CD8-positive, alpha-beta memory T cell (primary cell): ENCODE results near the gene TSPEAR. TPM values are rescaled to one million over a fixed set of nuclear protein-coding genes. Genes with fewer than 3 reads are reported as not detected.
"Not testable (repeated sequence)": the region's sequence is repeated elsewhere in the genome, so short reads cannot be mapped to it uniquely, and the experiment has no call there.

ENCODE experiments used
- CTCF ChIA-PET: fragments of 350-600 bp; sonication (Branson Sonifier 250); formaldehyde crosslinking; loops from one replicate; lab custom pipeline; 2021; ENCODE audit warnings: antibody characterized with exemption; lab: Charles Lee
- POLR2A ChIA-PET: fragments of 350-600 bp; sonication (Branson Sonifier 250); formaldehyde crosslinking; loops from one replicate; lab custom pipeline; 2021; ENCODE audit warnings: antibody characterized with exemption; lab: Charles Lee
- DNase-seq, 5 donors: peaks; one replicate each; pipeline versions ENCODE4 v3.0.0 to v3.0.0-alpha.2; 2020 to 2022; ENCODE audit warnings: mixed read lengths in 1 of 5
- H3K27ac ChIP-seq: one replicate; pipeline ENCODE4 v1.7.0; 2013; ENCODE audit warnings: low read depth, mild to moderate bottlenecking, low read length, moderate library complexity
- H3K27me3 ChIP-seq: 2 replicates; pipeline ENCODE4 v1.7.0; 2013; ENCODE audit warnings: low read length, mild to moderate bottlenecking; ENCODE audit not compliant: insufficient read depth, poor library complexity, severe bottlenecking
- H3K36me3 ChIP-seq: 2 replicates; pipeline ENCODE4 v1.7.0; 2013; ENCODE audit warnings: mild to moderate bottlenecking, low read length, moderate library complexity; ENCODE audit not compliant: insufficient read depth
- H3K4me1 ChIP-seq: 2 replicates; pipeline ENCODE4 v1.7.0; 2013; ENCODE audit warnings: mild to moderate bottlenecking, low read length, moderate library complexity; ENCODE audit not compliant: insufficient read depth
- H3K4me3 ChIP-seq: 2 replicates; pipeline ENCODE4 v1.7.0; 2013; ENCODE audit warnings: mild to moderate bottlenecking, low read length
- H3K9me3 ChIP-seq: 2 replicates; pipeline ENCODE4 v1.7.0; 2013; ENCODE audit warnings: mild to moderate bottlenecking, low read length
- H3K27ac Mint-ChIP-seq, 8 donors: one replicate each; pipeline ENCODE4 v1.8.0; 2020 to 2021; ENCODE audit warnings: mixed read lengths in 8 of 8, mild to moderate bottlenecking in 6 of 8, inconsistent platforms in 3 of 8, moderate library complexity in 3 of 8
- H3K27me3 Mint-ChIP-seq, 2 donors: one replicate each; pipeline ENCODE4 v1.8.0; 2020 to 2021; ENCODE audit warnings: mixed read lengths in 2 of 2, mild to moderate bottlenecking in 1 of 2, moderate library complexity in 1 of 2
- H3K36me3 Mint-ChIP-seq, 3 donors: one replicate each; pipeline ENCODE4 v1.8.0; 2020 to 2021; ENCODE audit warnings: mixed read lengths in 3 of 3, inconsistent platforms in 1 of 3, mild to moderate bottlenecking in 1 of 3
- H3K4me1 Mint-ChIP-seq, 3 donors: one replicate each; pipeline ENCODE4 v1.8.0; 2020 to 2021; ENCODE audit warnings: mixed read lengths in 3 of 3, inconsistent platforms in 1 of 3, mild to moderate bottlenecking in 1 of 3
- H3K4me3 Mint-ChIP-seq, 7 donors: one replicate each; pipeline ENCODE4 v1.8.0; 2020 to 2021; ENCODE audit warnings: mixed read lengths in 7 of 7, mild to moderate bottlenecking in 6 of 7, moderate library complexity in 4 of 7, inconsistent platforms in 2 of 7
- H3K9me3 Mint-ChIP-seq, 5 donors: one replicate each; pipeline ENCODE4 v1.8.0; 2020 to 2022; ENCODE audit warnings: mixed read lengths in 5 of 5, mild to moderate bottlenecking in 3 of 5, moderate library complexity in 2 of 5, inconsistent platforms in 1 of 5
- polyA plus RNA-seq: library from polyadenylated mRNA; unstranded; fragments of 300-500 nt; fragmentation: Illumina TruSeq; gene quantifications from one replicate; pipeline ENCODE4 v1.2.3, GENCODE V29; 2021
- total RNA-seq, 2 experiments: library from RNA; stranded (reverse); gene quantifications; one replicate each; pipeline ENCODE4 v1.2.3, GENCODE V29; 2021

The TSPEAR gene
- total and polyA plus RNA-seq, 3 experiments from 2014 or later: 0.05 TPM; not detected in 2

- H3K27ac ChIP-seq: no peak overlapping the region
- CTCF ChIA-PET: no interaction called here
- H3K36me3 ChIP-seq: no peaks in the 10 kb centered on the region
- no peak overlapping the region for H3K4me3 Mint-ChIP-seq
- H3K4me3 ChIP-seq: no peak overlapping the region
- POLR2A ChIA-PET: no interaction called here
- peaks cover 10 to 24% (median 16%) of the 10 kb centered on the region in 5 donors for H3K9me3 Mint-ChIP-seq
- H3K36me3 Mint-ChIP-seq: peaks cover 0 to 26% (median 3%) of the 10 kb centered on the region in 3 donors
- H3K4me1 ChIP-seq: peaks cover 3% of the 10 kb centered on the region
- no peak for DNase-seq
- H3K9me3 ChIP-seq: no peaks in the 10 kb centered on the region
- peaks cover 1 to 14% (median 14%) of the 10 kb centered on the region in 3 donors for H3K4me1 Mint-ChIP-seq
- no peaks in the 10 kb centered on the region for H3K27me3 ChIP-seq
- H3K27ac Mint-ChIP-seq: peak overlapping the region in 1 of 8 donors; percentile 3
- peaks cover 10 to 40% of the 10 kb centered on the region in 2 donors for H3K27me3 Mint-ChIP-seq
Observed at GRCh38 chr21:44583800-44584147, 127.6 kb downstream of the TSPEAR start.

DNA sequence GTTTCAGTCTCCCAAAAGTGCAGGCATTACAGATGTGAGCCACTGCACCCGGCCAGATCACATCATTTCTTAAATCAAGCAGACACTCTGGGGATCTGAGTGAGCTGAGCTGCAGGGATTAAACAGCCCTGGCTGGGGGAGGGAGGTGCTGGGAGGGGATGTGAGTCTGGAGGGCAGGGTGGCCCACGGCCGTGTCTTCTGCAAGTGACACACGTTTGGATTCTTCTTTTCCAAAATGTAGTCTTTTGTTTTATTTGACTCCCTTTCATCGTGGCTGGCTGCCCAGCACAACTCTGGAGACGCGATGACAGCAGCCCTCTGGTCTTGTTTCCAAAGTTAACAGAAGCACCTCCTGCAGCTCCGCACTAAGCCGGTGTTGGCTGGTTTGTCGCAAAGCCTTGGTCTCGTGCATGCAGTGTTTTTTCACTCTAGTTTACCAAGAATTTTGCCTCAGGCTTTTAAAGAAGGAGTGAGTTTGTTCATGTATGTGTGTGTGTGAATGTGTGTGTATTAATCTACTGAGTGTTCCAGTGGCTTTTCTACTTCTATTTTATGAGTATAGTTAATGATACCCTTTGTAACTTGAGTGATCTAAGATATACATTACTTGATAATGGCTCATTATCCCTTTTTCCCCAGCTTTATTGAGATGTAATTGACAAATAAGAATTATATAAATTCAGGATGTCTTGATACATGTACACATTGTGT is 128.1 kb downstream of the TSPEAR start:
- no peak overlapping the region for H3K27ac Mint-ChIP-seq
- POLR2A ChIA-PET: no interaction called here

DNA sequence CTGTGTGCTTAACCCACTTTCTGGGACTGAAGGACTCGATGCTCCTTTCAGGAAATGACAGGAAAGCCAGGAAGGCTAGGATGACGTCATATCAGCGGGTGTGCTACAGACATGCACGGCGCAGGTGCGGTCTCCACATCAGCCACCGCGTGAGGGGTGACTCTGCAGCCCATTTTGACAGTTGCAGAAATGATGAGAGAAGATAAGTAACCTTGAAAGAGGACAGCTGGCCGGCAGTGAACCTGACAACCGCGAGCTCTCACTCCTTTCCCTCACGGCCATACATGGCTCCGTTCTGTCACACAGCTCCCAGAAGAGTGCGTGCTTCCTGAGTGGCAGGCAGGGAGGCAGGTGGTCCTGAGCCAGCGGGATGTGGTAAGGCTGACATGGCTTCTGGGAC is 129.3 kb downstream of the TSPEAR start:
- peak overlapping the region in 1 of 7 donors; percentile 54 for H3K4me3 Mint-ChIP-seq
- no peak for DNase-seq
- Histone ChIP-seq H3K27me3 (no peaks in the 10 kb centered on the region), H3K4me3 (no peak overlapping the region), H3K4me1 (peaks cover 3% of the 10 kb centered on the region), H3K27ac (no peak overlapping the region), H3K36me3 (no peaks in the 10 kb centered on the region), H3K9me3 (no peaks in the 10 kb centered on the region)
- H3K36me3 Mint-ChIP-seq: peaks cover 0 to 37% (median 3%) of the 10 kb centered on the region in 3 donors
- no peak overlapping the region for H3K27ac Mint-ChIP-seq
- H3K9me3 Mint-ChIP-seq: peaks cover 14 to 36% (median 25%) of the 10 kb centered on the region in 5 donors
- POLR2A ChIA-PET: no interaction called here
- H3K4me1 Mint-ChIP-seq: peaks cover 1 to 14% (median 14%) of the 10 kb centered on the region in 3 donors
- CTCF ChIA-PET: no interaction called here
- H3K27me3 Mint-ChIP-seq: peaks cover 10 to 33% of the 10 kb centered on the region in 2 donors

More for the DNA sequence above, 128.1 kb downstream of the TSPEAR start:
- no peak overlapping the region for H3K4me3 Mint-ChIP-seq
- H3K9me3 Mint-ChIP-seq: peaks cover 10 to 26% (median 17%) of the 10 kb centered on the region in 5 donors
- Histone ChIP-seq H3K4me3 (no peak overlapping the region), H3K27ac (no peak overlapping the region), H3K36me3 (no peaks in the 10 kb centered on the region), H3K27me3 (no peaks in the 10 kb centered on the region), H3K4me1 (peaks cover 3% of the 10 kb centered on the region), H3K9me3 (no peaks in the 10 kb centered on the region)
- CTCF ChIA-PET: no interaction called here
- peaks cover 1 to 14% (median 14%) of the 10 kb centered on the region in 3 donors for H3K4me1 Mint-ChIP-seq
- H3K36me3 Mint-ChIP-seq: peaks cover 0 to 26% (median 3%) of the 10 kb centered on the region in 3 donors
- no peak for DNase-seq
- H3K27me3 Mint-ChIP-seq: peaks cover 10 to 40% of the 10 kb centered on the region in 2 donors

DNA sequence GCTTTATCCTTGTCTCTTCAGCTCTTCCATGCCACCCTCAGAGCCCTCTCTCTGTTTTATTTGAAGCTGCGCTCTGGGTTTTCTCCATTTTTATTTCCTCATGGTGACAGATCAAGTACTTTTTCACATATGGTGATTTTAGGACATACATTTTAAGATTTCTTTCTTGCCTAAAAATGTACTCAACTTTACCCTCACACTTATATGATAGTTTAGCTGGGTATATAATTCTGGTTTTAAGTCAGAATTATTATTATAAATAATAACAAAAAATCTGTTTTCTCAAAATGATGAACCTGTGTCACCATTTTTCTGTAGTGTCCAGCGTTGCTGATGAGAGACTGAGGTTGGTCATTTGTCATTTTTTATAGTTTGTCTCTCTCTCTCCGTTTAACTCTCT is 130.2 kb downstream of the TSPEAR start:
- ChIA-PET CTCF (interaction anchor here (0.8 kb wide), 1 partner anchor 71 kb away, joined by 3 read pairs; no protein-coding TSS in a partner anchor), POLR2A (no interaction called here)
- Histone ChIP-seq H3K4me3 (no peak overlapping the region), H3K36me3 (no peaks in the 10 kb centered on the region), H3K9me3 (no peaks in the 10 kb centered on the region), H3K27me3 (no peaks in the 10 kb centered on the region), H3K4me1 (peaks cover 3% of the 10 kb centered on the region), H3K27ac (no peak overlapping the region)
- no peak overlapping the region for H3K27ac Mint-ChIP-seq
- H3K9me3 Mint-ChIP-seq: peaks cover 19 to 41% (median 29%) of the 10 kb centered on the region in 5 donors
- H3K27me3 Mint-ChIP-seq: peaks cover 10 to 24% of the 10 kb centered on the region in 2 donors
- peaks cover 1 to 14% (median 14%) of the 10 kb centered on the region in 3 donors for H3K4me1 Mint-ChIP-seq
- DNase-seq: no peak
- peaks cover 0 to 39% (median 3%) of the 10 kb centered on the region in 3 donors for H3K36me3 Mint-ChIP-seq
- no peak overlapping the region for H3K4me3 Mint-ChIP-seq

- Mint-ChIP-seq H3K36me3 (peaks cover 0 to 35% (median 3%) of the 10 kb centered on the region in 3 donors), H3K27me3 (peaks cover 13 to 20% of the 10 kb centered on the region in 2 donors), H3K9me3 (peaks cover 19 to 46% (median 29%) of the 10 kb centered on the region in 5 donors), H3K4me1 (peaks cover 1 to 16% (median 14%) of the 10 kb centered on the region in 3 donors)
- POLR2A ChIA-PET, H3K27me3 ChIP-seq, H3K9me3 ChIP-seq, H3K27ac ChIP-seq, H3K4me3 ChIP-seq, H3K27ac Mint-ChIP-seq, DNase-seq, H3K4me1 ChIP-seq, H3K4me3 Mint-ChIP-seq, H3K36me3 ChIP-seq: not testable (repeated sequence)
- CTCF ChIA-PET: interaction anchor here (0.8 to 1.2 kb wide), 2 partner anchors 38 to 70 kb away, joined by 3 to 4 read pairs; no protein-coding TSS in a partner anchor
Observed at GRCh38 chr21:44580231-44580821, 131.0 kb downstream of the TSPEAR start, which contains the start of gene KRTAP10-5. Gene KRTAP10-5, minus strand, starts transcription at chr21:44580604. Its CDS starts 26 bp downstream, at chr21:44580578.

- Histone ChIP-seq H3K27me3 (no peaks in the 10 kb centered on the region), H3K4me1 (peaks cover 3% of the 10 kb centered on the region), H3K9me3 (no peaks in the 10 kb centered on the region), H3K36me3 (no peaks in the 10 kb centered on the region), H3K4me3 (no peak overlapping the region), H3K27ac (no peak overlapping the region)
- Mint-ChIP-seq H3K4me3 (no peak overlapping the region), H3K36me3 (peaks cover 0 to 35% (median 3%) of the 10 kb centered on the region in 3 donors), H3K27ac (no peak overlapping the region), H3K9me3 (peaks cover 19 to 46% (median 29%) of the 10 kb centered on the region in 5 donors), H3K27me3 (peaks cover 9 to 19% of the 10 kb centered on the region in 2 donors), H3K4me1 (peaks cover 5 to 19% (median 14%) of the 10 kb centered on the region in 3 donors)
- no peak for DNase-seq
- POLR2A ChIA-PET: no interaction called here
- CTCF ChIA-PET: interaction anchor here (1.2 kb wide), 1 partner anchor 39 kb away, joined by 4 read pairs; no protein-coding TSS in a partner anchor
Observed at GRCh38 chr21:44579833-44580144, 131.6 kb downstream of the TSPEAR start.

DNA sequence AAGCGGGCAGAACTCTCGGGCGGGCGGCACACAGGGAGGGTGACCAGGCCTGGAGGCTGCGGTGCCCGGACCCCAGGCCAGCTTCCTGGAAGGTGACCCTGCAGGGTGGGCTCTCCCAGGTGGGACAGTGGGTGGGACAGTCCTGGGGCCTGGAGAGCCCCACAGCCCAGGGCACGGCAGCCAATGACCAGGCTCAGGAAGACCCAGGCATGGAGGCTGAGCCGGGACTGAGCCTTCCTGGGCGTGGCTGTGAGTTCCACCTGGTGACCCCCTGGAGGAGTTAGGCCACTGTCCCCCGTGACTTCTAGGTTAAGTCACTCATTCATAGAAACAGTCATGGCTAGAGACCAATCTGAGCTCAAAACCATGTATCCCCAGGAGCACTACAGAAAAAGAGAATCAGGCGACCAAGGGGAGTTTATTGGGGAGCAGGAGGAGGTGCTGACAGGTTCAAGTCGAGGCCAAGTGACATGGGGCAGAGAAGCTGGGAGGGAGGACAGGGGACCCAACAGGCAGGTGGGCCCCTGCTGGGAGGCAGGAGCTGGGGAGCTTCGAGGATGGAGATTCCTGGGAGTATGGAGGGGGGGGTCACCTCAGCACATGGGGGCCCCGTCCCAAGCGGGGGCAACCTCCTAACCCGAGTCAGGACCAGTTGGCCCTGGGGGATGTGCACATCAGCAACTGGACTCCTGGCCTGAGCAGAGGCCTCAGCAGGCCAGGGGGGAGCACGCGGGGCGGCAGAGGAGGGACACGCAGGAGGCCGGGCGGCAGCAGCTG is 132.1 kb downstream of the TSPEAR start:
- Mint-ChIP-seq H3K4me1 (peaks cover 5 to 20% (median 14%) of the 10 kb centered on the region in 3 donors), H3K4me3 (no peak overlapping the region), H3K36me3 (peaks cover 0 to 35% (median 3%) of the 10 kb centered on the region in 3 donors), H3K9me3 (peaks cover 19 to 46% (median 29%) of the 10 kb centered on the region in 5 donors), H3K27me3 (peaks cover 9 to 19% of the 10 kb centered on the region in 2 donors), H3K27ac (peak overlapping the region in 1 of 8 donors; percentile 91)
- H3K4me3 ChIP-seq: no peak overlapping the region
- CTCF ChIA-PET: no interaction called here
- H3K36me3 ChIP-seq: no peaks in the 10 kb centered on the region
- peaks cover 3% of the 10 kb centered on the region for H3K4me1 ChIP-seq
- H3K27ac ChIP-seq: no peak overlapping the region
- H3K9me3 ChIP-seq: no peaks in the 10 kb centered on the region
- DNase-seq: no peak
- POLR2A ChIA-PET: no interaction called here
- H3K27me3 ChIP-seq: no peaks in the 10 kb centered on the region
